K562 (cell line): Measurements from ENCODE around the gene RAP1A. TPM values are rescaled to one million over a fixed set of nuclear protein-coding genes. Genes with fewer than 3 reads are reported as not detected.

Source experiments
- CBX3 ChIP-seq, 2 experiments: IDR thresholded peaks; 1 replicate in 1 of 2; 2 replicates in 1 of 2; pipeline ENCODE4 v1.6.1; 2012; ENCODE audit warnings: inconsistent platforms in 2 of 2, low read length in 2 of 2, borderline replicate concordance in 1 of 2, control low read depth in 1 of 2
- CBX5 ChIP-seq: IDR thresholded peaks from 2 replicates; pipeline ENCODE4 v1.6.1; 2014; ENCODE audit warnings: low read depth, borderline replicate concordance
- COPS2 ChIP-seq: fragments of 450-650 bp; conservative IDR thresholded peaks from 2 replicates; pipeline ENCODE4 v1.6.1; 2016; ENCODE audit warnings: mild to moderate bottlenecking, moderate library complexity
- FOXP1 ChIP-seq: sonication (generic); formaldehyde crosslinking; IDR thresholded peaks from 2 replicates; pipeline ENCODE4 v1.8.0; 2022; ENCODE audit warnings: mild to moderate bottlenecking, missing genetic modification reagents
- JUND ChIP-seq, 2 experiments: IDR thresholded peaks; 2 replicates in 1 of 2; 3 replicates in 1 of 2; pipeline ENCODE4 v1.6.1; 2011; ENCODE audit warnings: borderline replicate concordance in 2 of 2, low read depth in 2 of 2, low read length in 2 of 2, improper control_type of control experiment in 1 of 2, missing biosample characterization in 1 of 2, missing genetic modification characterization in 1 of 2, missing genetic modification reagents in 1 of 2
- MAFK ChIP-seq: IDR thresholded peaks from 2 replicates; pipeline ENCODE4 v1.6.1; 2011; ENCODE audit warnings: low read length, improper control_type of control experiment
- MTA3 ChIP-seq: fragments of 450-650 bp; formaldehyde crosslinking; IDR thresholded peaks from 2 replicates; pipeline ENCODE4 v1.6.1; 2017; ENCODE audit warnings: mild to moderate bottlenecking, borderline replicate concordance
- MYNN ChIP-seq, 2 experiments: sonication (generic); formaldehyde crosslinking in 1 of 2; IDR thresholded peaks; 2 replicates each; pipeline versions ENCODE4 v1.5.0 to v1.6.1; 2016 to 2020; ENCODE audit warnings: antibody characterized with exemption in 1 of 2, missing genetic modification reagents in 1 of 2
- NCOR1 ChIP-seq: fragments of 450-650 bp; IDR thresholded peaks from 2 replicates; pipeline ENCODE4 v1.6.1; 2016; ENCODE audit warnings: mild to moderate bottlenecking, moderate library complexity
- NELFE ChIP-seq: IDR thresholded peaks from 2 replicates; pipeline ENCODE4 v1.6.1; 2011; ENCODE audit warnings: mild to moderate bottlenecking; ENCODE audit not compliant: insufficient read depth, insufficient read length
- RAD21 ChIP-seq, 2 experiments: fragments of 250-450 bp in 1 of 2; fragments of 450-650 bp in 1 of 2; sonication (Bioruptor Pico) in 1 of 2; formaldehyde crosslinking in 1 of 2; IDR thresholded peaks in 1 of 2; conservative IDR thresholded peaks in 1 of 2; 2 replicates each; pipeline versions ENCODE4 v1.4.0 to v1.8.0; 2020 to 2022; ENCODE audit warnings: mild to moderate bottlenecking in 2 of 2, moderate library complexity in 1 of 2
- SOX6 ChIP-seq: fragments of 450-650 bp; IDR thresholded peaks from 2 replicates; pipeline ENCODE4 v1.6.1; 2014; ENCODE audit warnings: mild to moderate bottlenecking
- TEAD1 ChIP-seq, 2 experiments: fragments of 450-650 bp in 1 of 2; sonication (generic) in 1 of 2; formaldehyde crosslinking; IDR thresholded peaks; 2 replicates each; pipeline versions ENCODE4 v1.4.0 to v1.8.0; 2020 to 2022; ENCODE audit warnings: mild to moderate bottlenecking in 2 of 2, missing genetic modification reagents in 1 of 2
- XRCC5 ChIP-seq: fragments of 200-400 bp; formaldehyde crosslinking; IDR thresholded peaks from 2 replicates; pipeline ENCODE4 v1.6.1; 2017; ENCODE audit warnings: low read depth, mild to moderate bottlenecking, low read length
- polyA plus RNA-seq, 8 experiments: library from polyadenylated mRNA; depleted of rRNA in 4 of 8; stranded (reverse) in 5 of 8; unstranded in 3 of 8; fragments of >200 nt; fragmentation: Nextera tagmentation in 2 of 8; fragmentation: Illumina TruSeq in 1 of 8; extraction: Ambion mirVana in 2 of 8; extraction: Trizol in 1 of 8; gene quantifications; 2 replicates each; pipeline versions ENCODE4 v1.2.1 to v1.2.3, GENCODE V29; 2011 to 2014; ENCODE audit warnings: inconsistent platforms in 1 of 8, missing spikeins in 1 of 8
- total RNA-seq, 7 experiments: library from RNA; depleted of rRNA in 6 of 7; stranded (reverse); fragments of >200 nt in 6 of 7; fragmentation: Illumina TruSeq in 2 of 7; extraction: Trizol in 2 of 7; gene quantifications; 2 replicates each; pipeline versions ENCODE4 v1.2.1 to v1.2.3, GENCODE V29; 2011 to 2021; ENCODE audit warnings: low replicate concordance in 1 of 7
- TF ChIP-seq, protein P1 (sequence below): fragments of 250-450 bp; sonication (Bioruptor Pico); IDR thresholded peaks from 2 replicates; pipeline ENCODE4 v1.6.1; 2021; ENCODE audit warnings: mild to moderate bottlenecking
- TF ChIP-seq, protein P2 (sequence below), 2 experiments: fragments of 150-350 bp in 1 of 2; IDR thresholded peaks; 2 replicates each; pipeline ENCODE4 v1.6.1; 2012 to 2016; ENCODE audit warnings: low read depth in 2 of 2, low read length in 2 of 2, mild to moderate bottlenecking in 1 of 2, moderate library complexity in 1 of 2

Gene RAP1A
- total and polyA plus RNA-seq, 9 of the 15 experiments (the other 6 are each of a cell fraction or from before 2014, with no cell fraction given): 13.4 to 86.2 (median 32.5) TPM

DNA sequence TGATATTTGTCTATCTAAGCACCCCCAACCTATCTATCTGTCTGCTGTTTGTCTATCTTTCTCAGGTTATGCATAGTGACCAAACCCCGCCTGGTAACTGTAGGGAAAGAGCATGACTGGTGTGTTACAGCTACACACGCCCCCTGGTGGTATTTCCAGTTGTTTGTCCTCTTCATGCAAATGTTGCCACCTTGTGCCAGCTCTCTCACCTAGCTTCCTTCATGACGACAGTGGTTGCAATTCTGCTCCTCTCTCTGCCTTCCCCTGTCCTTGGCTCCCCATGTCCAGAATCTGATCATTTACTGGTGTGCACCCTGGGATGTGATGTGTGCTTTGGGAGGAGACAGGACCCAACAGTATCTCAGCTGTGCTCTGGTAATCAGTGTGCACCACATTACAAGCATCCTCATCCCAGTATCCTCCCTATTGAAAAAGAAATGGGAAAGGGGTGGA lies 127.7 kb downstream of the RAP1A start (continued):
- TF ChIP-seq COPS2 (no peak), SOX6 (0 out of 2 replicates have a peak, but pooled peaks have one; percentile 32), MYNN (IDR thresholded peaks at IDR 0.05) (0 out of 2 replicates have a peak, but pooled peaks have one; percentile 28), MYNN (CRISPR knock-in tag; IDR thresholded peaks at IDR 0.05) (no peak), CBX3 (IDR thresholded peaks at IDR 0.05; ENCODE audit: borderline replicate concordance in 1 of 2, low read length in 2 of 2) (peak in 1 of 2 experiments; percentile 92; a peak in 1 of 3 replicates), TEAD1 (CRISPR knock-in tag; IDR thresholded peaks at IDR 0.05) (peak in 1 of 2 experiments; percentile 95; a peak in 2 of 4 replicates), NELFE (no peak), MTA3 (0 out of 2 replicates have a peak, but pooled peaks have one; percentile 63), NCOR1 (no peak), JUND (IDR thresholded peaks at IDR 0.05; ENCODE audit: borderline replicate concordance, low read depth, low read length) (peak; percentile 72; the same call in 1 of the 2 replicates), JUND (tag; IDR thresholded peaks at IDR 0.05; ENCODE audit: borderline replicate concordance, low read depth, low read length) (peak; percentile 66; the same call in 2 of the 3 replicates), MAFK (peak; percentile 17), XRCC5 (peak; percentile 86; the same call in 1 of the 2 replicates), FOXP1 (peak; percentile 29; the same call in 1 of the 2 replicates), CBX5 (0 out of 2 replicates have a peak, but pooled peaks have one; percentile 64), RAD21 (CRISPR knock-in tag; conservative IDR thresholded peaks at IDR 0.05 in 1 of 2, IDR thresholded peaks at IDR 0.05 in 1 of 2) (peak; percentile 77 to 96)
- TF ChIP-seq, protein P1, sequence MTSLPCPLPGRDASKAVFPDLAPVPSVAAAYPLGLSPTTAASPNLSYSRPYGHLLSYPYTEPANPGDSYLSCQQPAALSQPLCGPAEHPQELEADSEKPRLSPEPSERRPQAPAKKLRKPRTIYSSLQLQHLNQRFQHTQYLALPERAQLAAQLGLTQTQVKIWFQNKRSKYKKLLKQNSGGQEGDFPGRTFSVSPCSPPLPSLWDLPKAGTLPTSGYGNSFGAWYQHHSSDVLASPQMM (CRISPR knock-in tag): no peak
- TF ChIP-seq, protein P2, sequence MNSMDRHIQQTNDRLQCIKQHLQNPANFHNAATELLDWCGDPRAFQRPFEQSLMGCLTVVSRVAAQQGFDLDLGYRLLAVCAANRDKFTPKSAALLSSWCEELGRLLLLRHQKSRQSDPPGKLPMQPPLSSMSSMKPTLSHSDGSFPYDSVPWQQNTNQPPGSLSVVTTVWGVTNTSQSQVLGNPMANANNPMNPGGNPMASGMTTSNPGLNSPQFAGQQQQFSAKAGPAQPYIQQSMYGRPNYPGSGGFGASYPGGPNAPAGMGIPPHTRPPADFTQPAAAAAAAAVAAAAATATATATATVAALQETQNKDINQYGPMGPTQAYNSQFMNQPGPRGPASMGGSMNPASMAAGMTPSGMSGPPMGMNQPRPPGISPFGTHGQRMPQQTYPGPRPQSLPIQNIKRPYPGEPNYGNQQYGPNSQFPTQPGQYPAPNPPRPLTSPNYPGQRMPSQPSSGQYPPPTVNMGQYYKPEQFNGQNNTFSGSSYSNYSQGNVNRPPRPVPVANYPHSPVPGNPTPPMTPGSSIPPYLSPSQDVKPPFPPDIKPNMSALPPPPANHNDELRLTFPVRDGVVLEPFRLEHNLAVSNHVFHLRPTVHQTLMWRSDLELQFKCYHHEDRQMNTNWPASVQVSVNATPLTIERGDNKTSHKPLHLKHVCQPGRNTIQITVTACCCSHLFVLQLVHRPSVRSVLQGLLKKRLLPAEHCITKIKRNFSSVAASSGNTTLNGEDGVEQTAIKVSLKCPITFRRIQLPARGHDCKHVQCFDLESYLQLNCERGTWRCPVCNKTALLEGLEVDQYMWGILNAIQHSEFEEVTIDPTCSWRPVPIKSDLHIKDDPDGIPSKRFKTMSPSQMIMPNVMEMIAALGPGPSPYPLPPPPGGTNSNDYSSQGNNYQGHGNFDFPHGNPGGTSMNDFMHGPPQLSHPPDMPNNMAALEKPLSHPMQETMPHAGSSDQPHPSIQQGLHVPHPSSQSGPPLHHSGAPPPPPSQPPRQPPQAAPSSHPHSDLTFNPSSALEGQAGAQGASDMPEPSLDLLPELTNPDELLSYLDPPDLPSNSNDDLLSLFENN (IDR thresholded peaks at IDR 0.05; ENCODE audit: low read depth in 2 of 2, low read length in 2 of 2): 0 out of 4 replicates have a peak, but pooled peaks of 1 of the 2 experiments have one; percentile 12
